Neuronal stem cell (in vitro differentiated cells): ENCODE data around the gene PIK3R2.

Experiments
- DNase-seq: peaks from one replicate; pipeline ENCODE4 v3.0.0-alpha.2; 2013; ENCODE audit warnings: low spot score
- H2AFZ ChIP-seq: one replicate; pipeline ENCODE4 v1.6.1; 2013; ENCODE audit warnings: mild to moderate bottlenecking, low read length, inconsistent platforms
- H2AK5ac ChIP-seq: 2 replicates; pipeline ENCODE4 v1.6.1; 2013; ENCODE audit warnings: low read depth, mild to moderate bottlenecking, inconsistent platforms, low read length, moderate library complexity, mixed read lengths
- H2BK120ac ChIP-seq: 2 replicates; pipeline ENCODE4 v1.6.1; 2013; ENCODE audit warnings: low read depth, mild to moderate bottlenecking, inconsistent platforms, low read length, moderate library complexity, mixed read lengths
- H2BK12ac ChIP-seq: one replicate; pipeline ENCODE4 v1.6.1; 2013; ENCODE audit warnings: low read length, inconsistent platforms
- H2BK15ac ChIP-seq: 2 replicates; pipeline ENCODE4 v1.6.1; 2013; ENCODE audit warnings: mild to moderate bottlenecking, low read length, inconsistent platforms, mixed read lengths
- H2BK5ac ChIP-seq: one replicate; pipeline ENCODE4 v1.6.1; 2013; ENCODE audit warnings: inconsistent platforms, mild to moderate bottlenecking, low read length, moderate library complexity
- H3K14ac ChIP-seq: one replicate; pipeline ENCODE4 v1.6.1; 2013; ENCODE audit warnings: low read length, inconsistent platforms
- H3K18ac ChIP-seq: 2 replicates; pipeline ENCODE4 v1.6.1; 2013; ENCODE audit warnings: low read length, inconsistent platforms
- H3K23ac ChIP-seq: 2 replicates; pipeline ENCODE4 v1.6.1; 2013; ENCODE audit warnings: low read depth, mild to moderate bottlenecking, mixed read lengths, low read length, inconsistent platforms; ENCODE audit not compliant: poor library complexity
- H3K27ac ChIP-seq: replicated peaks from 3 replicates; pipeline ENCODE4 v1.5.1; 2013; ENCODE audit warnings: low read length, inconsistent platforms
- H3K27me3 ChIP-seq, 3 experiments: 2 replicates each; pipeline ENCODE4 v1.6.1; 2013; ENCODE audit warnings: low read length in 3 of 3, mild to moderate bottlenecking in 2 of 3, inconsistent platforms in 1 of 3, low read depth in 1 of 3, mixed read lengths in 1 of 3, moderate library complexity in 1 of 3; ENCODE audit not compliant: control insufficient read depth in 3 of 3, insufficient read depth in 3 of 3
- H3K36me3 ChIP-seq, 2 donors: replicated peaks in 1 of 2; 2 replicates each; pipeline ENCODE4 v1.6.1; 2013; ENCODE audit warnings: low read length in 2 of 2; ENCODE audit not compliant: control insufficient read depth in 2 of 2, insufficient read depth in 2 of 2
- H3K4ac ChIP-seq: 2 replicates; pipeline ENCODE4 v1.6.1; 2013; ENCODE audit warnings: inconsistent platforms, mild to moderate bottlenecking, low read length, moderate library complexity
- H3K4me1 ChIP-seq, 2 donors: 1 replicate in 1 of 2; 2 replicates in 1 of 2; pipeline ENCODE4 v1.6.1; 2013; ENCODE audit warnings: low read length in 2 of 2, low read depth in 1 of 2; ENCODE audit not compliant: control insufficient read depth in 2 of 2, insufficient read depth in 1 of 2
- H3K4me2 ChIP-seq: one replicate; pipeline ENCODE4 v1.6.1; 2013; ENCODE audit warnings: mild to moderate bottlenecking, low read length, inconsistent platforms; ENCODE audit not compliant: insufficient read depth, poor library complexity, severe bottlenecking
- H3K4me3 ChIP-seq, 2 donors: 2 replicates each; pipeline ENCODE4 v1.5.1; 2013; ENCODE audit warnings: low read length in 2 of 2, mild to moderate bottlenecking in 2 of 2, inconsistent platforms in 1 of 2, moderate library complexity in 1 of 2
- H3K79me1 ChIP-seq: one replicate; pipeline ENCODE4 v1.6.1; 2013; ENCODE audit warnings: low read depth, mild to moderate bottlenecking, inconsistent platforms, low read length, moderate library complexity
- H3K9ac ChIP-seq: one replicate; pipeline ENCODE4 v1.6.1; 2013; ENCODE audit warnings: mild to moderate bottlenecking, low read depth, low read length, inconsistent platforms; ENCODE audit not compliant: poor library complexity
- H3K9me3 ChIP-seq, 2 donors: replicated peaks in 1 of 2; 2 replicates each; pipeline versions ENCODE3 to v1.6.1; 2013; ENCODE audit warnings: low read length in 2 of 2, mild to moderate bottlenecking in 2 of 2, inconsistent platforms in 1 of 2, low read depth in 1 of 2, mixed read lengths in 1 of 2, moderate library complexity in 1 of 2; ENCODE audit not compliant: control insufficient read depth in 2 of 2, insufficient read depth in 1 of 2
- H4K8ac ChIP-seq: one replicate; pipeline ENCODE4 v1.6.1; 2013; ENCODE audit warnings: low read depth, mild to moderate bottlenecking, inconsistent platforms, low read length, moderate library complexity
- H4K91ac ChIP-seq: one replicate; pipeline ENCODE4 v1.6.1; 2013; ENCODE audit warnings: low read length, low read depth, mild to moderate bottlenecking, inconsistent platforms; ENCODE audit not compliant: poor library complexity
- WGBS, 2 donors: extraction: QIAGEN DNeasy Blood & Tissue Kit; methylation state at CpG; one replicate each; pipeline ENCODE4 v1.1.7; 2013; ENCODE audit warnings: missing lambda C conversion rate in 2 of 2, mixed read lengths in 1 of 2; ENCODE audit not compliant: insufficient read length in 2 of 2, insufficient replicate concordance in 1 of 2; ENCODE audit errors: extremely low coverage in 2 of 2; 5-methylcytosine and 5-hydroxymethylcytosine counted together

Gene PIK3R2

DNA sequence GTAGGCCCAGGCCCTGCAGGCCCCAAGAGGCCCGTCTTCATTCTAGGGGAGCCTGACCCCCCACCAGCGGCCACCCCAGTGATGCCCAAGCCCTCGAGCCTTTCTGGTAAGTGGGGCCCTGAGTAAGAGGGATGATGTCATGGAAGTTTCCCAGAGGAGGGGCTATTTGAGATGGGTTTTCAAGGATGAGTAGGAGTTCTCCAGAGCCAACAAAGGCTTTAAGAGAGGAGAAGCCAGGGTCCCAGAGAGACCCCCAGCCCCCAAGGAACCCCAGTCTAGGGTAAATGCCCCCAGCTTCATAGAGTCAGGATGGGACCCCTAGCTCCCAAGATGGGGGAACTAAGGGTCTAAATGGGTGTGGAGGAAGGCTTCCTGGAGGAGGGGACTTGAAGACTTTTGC is 9.1 kb upstream of the PIK3R2 start:
- Histone ChIP-seq H3K4ac (no peak overlapping the region), H2AFZ (no peak overlapping the region), H3K79me1 (no peaks in the 10 kb centered on the region), H3K4me2 (no peak overlapping the region), H3K4me3 (no peak overlapping the region), H3K4me1 (no peaks in the 10 kb centered on the region), H3K27ac (no peak overlapping the region), H4K91ac (no peak overlapping the region), H2BK12ac (no peak overlapping the region), H2AK5ac (no peak overlapping the region), H3K36me3 (peaks cover 21 to 64% of the 10 kb centered on the region in 2 donors), H3K23ac (no peak overlapping the region), H3K27me3 (no peaks in the 10 kb centered on the region), H2BK15ac (no peak overlapping the region), H2BK5ac (no peak overlapping the region), H4K8ac (no peak overlapping the region), H3K18ac (no peak overlapping the region), H3K9me3 (no peaks in the 10 kb centered on the region), H3K9ac (no peak overlapping the region), H3K14ac (no peak overlapping the region), H2BK120ac (no peak overlapping the region)
- DNase-seq: no peak
- no CpG with 5 or more reads among the region's 3 CpGs for WGBS, 2 donors

- DNase-seq: no peak
- no peak overlapping the region for H3K4me3 ChIP-seq
- H4K8ac ChIP-seq: no peak overlapping the region
- H3K18ac ChIP-seq: no peak overlapping the region
- H3K4me2 ChIP-seq: no peak overlapping the region
- no peaks in the 10 kb centered on the region for H3K27me3 ChIP-seq
- no peak overlapping the region for H2AK5ac ChIP-seq
- H2BK12ac ChIP-seq: no peak overlapping the region
- peaks cover 20 to 61% of the 10 kb centered on the region in 2 donors for H3K36me3 ChIP-seq
- no peak overlapping the region for H3K4ac ChIP-seq
- H3K9ac ChIP-seq: no peak overlapping the region
- H3K23ac ChIP-seq: no peak overlapping the region
- H2BK15ac ChIP-seq: no peak overlapping the region
- H3K27ac ChIP-seq: no peak overlapping the region
- H2AFZ ChIP-seq: no peak overlapping the region
- no peaks in the 10 kb centered on the region for H3K4me1 ChIP-seq
- no peaks in the 10 kb centered on the region for H3K79me1 ChIP-seq
- no CpG with 5 or more reads among the region's 16 CpGs for WGBS, 2 donors
- H2BK120ac ChIP-seq: no peak overlapping the region
- no peak overlapping the region for H4K91ac ChIP-seq
- H3K9me3 ChIP-seq: no peaks in the 10 kb centered on the region
- no peak overlapping the region for H2BK5ac ChIP-seq
- no peak overlapping the region for H3K14ac ChIP-seq
These were observed 8.6 kb upstream of the PIK3R2 start for GRCh38 chr19:18144361-18144760.

- Histone ChIP-seq H2AK5ac (no peak overlapping the region), H3K27me3 (no peaks in the 10 kb centered on the region), H2AFZ (no peak overlapping the region), H3K9me3 (no peaks in the 10 kb centered on the region), H2BK12ac (no peak overlapping the region), H3K9ac (peak overlapping the region; percentile 50), H3K4me2 (no peak overlapping the region), H3K4me3 (no peak overlapping the region), H2BK5ac (no peak overlapping the region), H2BK120ac (peak overlapping the region; percentile 9), H3K79me1 (no peaks in the 10 kb centered on the region), H3K14ac (no peak overlapping the region), H3K23ac (no peak overlapping the region), H3K18ac (no peak overlapping the region), H2BK15ac (no peak overlapping the region), H3K4ac (no peak overlapping the region), H3K27ac (no peak overlapping the region), H3K36me3 (peaks cover 21 to 61% of the 10 kb centered on the region in 2 donors), H3K4me1 (no peaks in the 10 kb centered on the region), H4K8ac (no peak overlapping the region), H4K91ac (no peak overlapping the region)
- WGBS, 2 donors: no CpG with 5 or more reads among the region's 28 CpGs
- DNase-seq: no peak
These were observed 8.1 kb upstream of the PIK3R2 start for GRCh38 chr19:18144906-18145305.

- Histone ChIP-seq H4K91ac (no peak overlapping the region), H3K18ac (peak overlapping the region; percentile 80)
These were observed 7.5 kb upstream of the PIK3R2 start for GRCh38 chr19:18145391-18145999.

More at GRCh38 chr19:18145391-18145999, 7.5 kb upstream of the PIK3R2 start:
- Histone ChIP-seq H3K9ac (peak overlapping the region; percentile 21), H2BK120ac (peak overlapping the region; percentile 9), H3K79me1 (no peaks in the 10 kb centered on the region), H3K27ac (no peak overlapping the region), H3K4me3 (peak overlapping the region in 1 of 2 donors; percentile 42), H3K4ac (no peak overlapping the region), H3K9me3 (no peaks in the 10 kb centered on the region), H2BK12ac (no peak overlapping the region), H2AK5ac (no peak overlapping the region), H3K4me2 (no peak overlapping the region), H2BK15ac (no peak overlapping the region), H3K14ac (no peak overlapping the region), H4K8ac (no peak overlapping the region), H3K23ac (no peak overlapping the region), H2BK5ac (no peak overlapping the region), H3K4me1 (no peaks in the 10 kb centered on the region), H2AFZ (no peak overlapping the region), H3K27me3 (no peaks in the 10 kb centered on the region), H3K36me3 (peaks cover 20 to 60% of the 10 kb centered on the region in 2 donors)
- no CpG with 5 or more reads among the region's 19 CpGs for WGBS, 2 donors
- DNase-seq: no peak
